ENCODE data around the gene ABCA10. TPM values are rescaled to one million over a fixed set of nuclear protein-coding genes. Genes with fewer than 3 reads are reported as not detected.

ABCA10 gene
- total RNA-seq, 1 experiment from 2014 or later: 0.90 TPM

DNA sequence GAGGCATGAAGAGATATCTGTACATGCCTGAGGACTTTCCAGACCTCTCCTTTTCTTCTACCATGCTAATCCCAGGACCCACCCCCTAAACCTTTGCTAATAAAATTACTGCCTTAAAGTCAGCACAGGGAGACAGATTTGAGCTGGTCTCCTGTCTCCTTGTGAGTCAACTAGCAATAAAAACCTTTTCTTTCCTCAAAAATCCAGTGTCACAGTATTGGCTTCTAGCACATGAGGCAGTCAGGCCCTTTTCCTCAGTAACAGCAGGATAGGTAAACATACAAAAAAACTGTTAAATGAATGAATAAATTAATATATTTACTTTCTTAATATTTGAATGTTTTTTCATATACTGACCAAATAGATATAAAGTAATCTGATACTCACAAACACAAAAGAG, 41.3 kb downstream of the ABCA10 start:
- no peaks in the 10 kb centered on the region for H3K36me3 ChIP-seq (ENCODE audit: control insufficient read depth, insufficient read depth, low read length)
- H3K27me3 ChIP-seq (ENCODE audit: control insufficient read depth, insufficient read depth, low read length): no peaks in the 10 kb centered on the region
- no TSS peak for BruUV-seq (replicated peaks)
- intact Hi-C loops (cut with micrococcal nuclease; ENCODE audit: unreplicated experiment): no loop called here
- ATAC-seq (no peak), DNase-seq (ENCODE audit: low read depth, low spot score) (no peak)
- CTCF ChIA-PET: no interaction called here
- POLR2A ChIA-PET: no interaction called here
- in situ Hi-C loops (cut with HindIII; ENCODE audit: low pct_unique_long_range_greater_than_20kb, low sequenced_read_pairs): no loop called here
- no peak overlapping the region for H3K4me3 ChIP-seq (ENCODE audit: low read depth in 2 of 2, low read length in 2 of 2)
- no peaks in the 10 kb centered on the region for H3K4me1 ChIP-seq (ENCODE audit: control insufficient read depth, insufficient read depth, low read length)
- H3K9me3 ChIP-seq (ENCODE audit: control insufficient read depth, insufficient read depth, low read depth, low read length): no peaks in the 10 kb centered on the region
- no peak for TF ChIP-seq POLR2AphosphoS5 (IDR thresholded peaks at IDR 0.05; ENCODE audit: low read depth, low read length)
- TF ChIP-seq TCF7L2 (IDR thresholded peaks at IDR 0.05; ENCODE audit: low read depth, low read length): no peak
- TF ChIP-seq, protein P1, sequence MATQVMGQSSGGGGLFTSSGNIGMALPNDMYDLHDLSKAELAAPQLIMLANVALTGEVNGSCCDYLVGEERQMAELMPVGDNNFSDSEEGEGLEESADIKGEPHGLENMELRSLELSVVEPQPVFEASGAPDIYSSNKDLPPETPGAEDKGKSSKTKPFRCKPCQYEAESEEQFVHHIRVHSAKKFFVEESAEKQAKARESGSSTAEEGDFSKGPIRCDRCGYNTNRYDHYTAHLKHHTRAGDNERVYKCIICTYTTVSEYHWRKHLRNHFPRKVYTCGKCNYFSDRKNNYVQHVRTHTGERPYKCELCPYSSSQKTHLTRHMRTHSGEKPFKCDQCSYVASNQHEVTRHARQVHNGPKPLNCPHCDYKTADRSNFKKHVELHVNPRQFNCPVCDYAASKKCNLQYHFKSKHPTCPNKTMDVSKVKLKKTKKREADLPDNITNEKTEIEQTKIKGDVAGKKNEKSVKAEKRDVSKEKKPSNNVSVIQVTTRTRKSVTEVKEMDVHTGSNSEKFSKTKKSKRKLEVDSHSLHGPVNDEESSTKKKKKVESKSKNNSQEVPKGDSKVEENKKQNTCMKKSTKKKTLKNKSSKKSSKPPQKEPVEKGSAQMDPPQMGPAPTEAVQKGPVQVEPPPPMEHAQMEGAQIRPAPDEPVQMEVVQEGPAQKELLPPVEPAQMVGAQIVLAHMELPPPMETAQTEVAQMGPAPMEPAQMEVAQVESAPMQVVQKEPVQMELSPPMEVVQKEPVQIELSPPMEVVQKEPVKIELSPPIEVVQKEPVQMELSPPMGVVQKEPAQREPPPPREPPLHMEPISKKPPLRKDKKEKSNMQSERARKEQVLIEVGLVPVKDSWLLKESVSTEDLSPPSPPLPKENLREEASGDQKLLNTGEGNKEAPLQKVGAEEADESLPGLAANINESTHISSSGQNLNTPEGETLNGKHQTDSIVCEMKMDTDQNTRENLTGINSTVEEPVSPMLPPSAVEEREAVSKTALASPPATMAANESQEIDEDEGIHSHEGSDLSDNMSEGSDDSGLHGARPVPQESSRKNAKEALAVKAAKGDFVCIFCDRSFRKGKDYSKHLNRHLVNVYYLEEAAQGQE (IDR thresholded peaks at IDR 0.05; ENCODE audit: insufficient read depth in 1 of 2, low read depth in 2 of 2, low read length in 1 of 2): no peak
- TF ChIP-seq, protein P2, sequence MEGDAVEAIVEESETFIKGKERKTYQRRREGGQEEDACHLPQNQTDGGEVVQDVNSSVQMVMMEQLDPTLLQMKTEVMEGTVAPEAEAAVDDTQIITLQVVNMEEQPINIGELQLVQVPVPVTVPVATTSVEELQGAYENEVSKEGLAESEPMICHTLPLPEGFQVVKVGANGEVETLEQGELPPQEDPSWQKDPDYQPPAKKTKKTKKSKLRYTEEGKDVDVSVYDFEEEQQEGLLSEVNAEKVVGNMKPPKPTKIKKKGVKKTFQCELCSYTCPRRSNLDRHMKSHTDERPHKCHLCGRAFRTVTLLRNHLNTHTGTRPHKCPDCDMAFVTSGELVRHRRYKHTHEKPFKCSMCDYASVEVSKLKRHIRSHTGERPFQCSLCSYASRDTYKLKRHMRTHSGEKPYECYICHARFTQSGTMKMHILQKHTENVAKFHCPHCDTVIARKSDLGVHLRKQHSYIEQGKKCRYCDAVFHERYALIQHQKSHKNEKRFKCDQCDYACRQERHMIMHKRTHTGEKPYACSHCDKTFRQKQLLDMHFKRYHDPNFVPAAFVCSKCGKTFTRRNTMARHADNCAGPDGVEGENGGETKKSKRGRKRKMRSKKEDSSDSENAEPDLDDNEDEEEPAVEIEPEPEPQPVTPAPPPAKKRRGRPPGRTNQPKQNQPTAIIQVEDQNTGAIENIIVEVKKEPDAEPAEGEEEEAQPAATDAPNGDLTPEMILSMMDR (IDR thresholded peaks at IDR 0.05): no peak
- no peak for TF ChIP-seq SIN3A (IDR thresholded peaks at IDR 0.05; ENCODE audit: borderline replicate concordance, insufficient read depth, low read depth, low read length)
- H3K27ac ChIP-seq (ENCODE audit: low read length): no peak overlapping the region

- peaks cover 3% of the 10 kb centered on the region; the same call in 1 of the 2 replicates for H3K4me1 ChIP-seq (ENCODE audit: control insufficient read depth, insufficient read depth, low read length)
- TF ChIP-seq, protein P1 (IDR thresholded peaks at IDR 0.05; ENCODE audit: insufficient read depth in 1 of 2, low read depth in 2 of 2, low read length in 1 of 2): no peak
- no peak for TF ChIP-seq POLR2AphosphoS5 (IDR thresholded peaks at IDR 0.05; ENCODE audit: low read depth, low read length)
- no peak for TF ChIP-seq SIN3A (IDR thresholded peaks at IDR 0.05; ENCODE audit: borderline replicate concordance, insufficient read depth, low read depth, low read length)
- TF ChIP-seq, protein P2 (IDR thresholded peaks at IDR 0.05): no peak
- TF ChIP-seq TCF7L2 (IDR thresholded peaks at IDR 0.05; ENCODE audit: low read depth, low read length): no peak
- DNase-seq (ENCODE audit: low read depth, low spot score) (no peak), ATAC-seq (no peak)
- no peaks in the 10 kb centered on the region for H3K27me3 ChIP-seq (ENCODE audit: control insufficient read depth, insufficient read depth, low read length)
- no peak overlapping the region for H3K4me3 ChIP-seq (ENCODE audit: low read depth in 2 of 2, low read length in 2 of 2)
- no peaks in the 10 kb centered on the region for H3K9me3 ChIP-seq (ENCODE audit: control insufficient read depth, insufficient read depth, low read depth, low read length)
- intact Hi-C loops (cut with micrococcal nuclease; ENCODE audit: unreplicated experiment) (no loop called here), in situ Hi-C loops (cut with HindIII; ENCODE audit: low pct_unique_long_range_greater_than_20kb, low sequenced_read_pairs) (no loop called here)
- BruUV-seq (replicated peaks): no TSS peak
- H3K27ac ChIP-seq (ENCODE audit: low read length): no peak overlapping the region
- CTCF ChIA-PET: no interaction called here
- POLR2A ChIA-PET: no interaction called here
- H3K36me3 ChIP-seq (ENCODE audit: control insufficient read depth, insufficient read depth, low read length): no peaks in the 10 kb centered on the region
Measured at GRCh38 chr17:69179227-69179952, 49.2 kb downstream of the ABCA10 start.
